IMR-90 (cell line): ENCODE measurements around the gene BRD4. TPM values are rescaled to one million over a fixed set of nuclear protein-coding genes. Genes with fewer than 3 reads are reported as not detected.
A peak's percentile ranks its signal among the peaks of the same experiment; 100 is the strongest.

Source experiments
- ATAC-seq: fragments of 200-7000 bp; cut with Tn5 transposase; 2 replicates; pipeline ENCODE4 v1.9.1; 2020; ENCODE audit warnings: low read depth, mild to moderate bottlenecking, moderate library complexity
- BruUV-seq: library from RNA; stranded (reverse); fragments of 400-500 nt; replicated peaks from 2 replicates; lab custom pipeline; 2021; lab: Mats Ljungman, UMichigan
- CTCF ChIA-PET: fragments of 300-600 bp; formaldehyde crosslinking; extraction: SDS; loops from one replicate; lab custom pipeline; 2021; ENCODE audit warnings: antibody characterized with exemption; lab: Yijun Ruan, JAX
- POLR2A ChIA-PET: fragments of 300-600 bp; sonication (Branson Sonifier 250); formaldehyde crosslinking; loops from one replicate; lab custom pipeline; 2022; ENCODE audit warnings: antibody characterized with exemption; ENCODE audit not compliant: unreplicated experiment; lab: Charles Lee
- DNase-seq: peaks from one replicate; pipeline ENCODE4 v3.0.0; 2013
- H2AFZ ChIP-seq: replicated peaks from 2 replicates; pipeline ENCODE3; 2013; ENCODE audit warnings: low read length, mild to moderate bottlenecking; ENCODE audit not compliant: poor library complexity
- H2AK5ac ChIP-seq: 2 replicates; pipeline ENCODE4 v1.6.1; 2013; ENCODE audit warnings: low read depth, low read length, inconsistent platforms
- H2AK9ac ChIP-seq: replicated peaks from 2 replicates; pipeline ENCODE3; 2013; ENCODE audit warnings: mild to moderate bottlenecking, low read depth, low read length, moderate library complexity; ENCODE audit not compliant: poor library complexity
- H2BK120ac ChIP-seq: 2 replicates; pipeline ENCODE4 v1.6.1; 2013; ENCODE audit warnings: low read depth, low read length, inconsistent platforms
- H2BK15ac ChIP-seq: 3 replicates; pipeline ENCODE4 v1.6.1; 2013; ENCODE audit warnings: low read depth, low read length, inconsistent platforms
- H2BK20ac ChIP-seq: 2 replicates; pipeline ENCODE4 v1.6.1; 2013; ENCODE audit warnings: low read depth, mild to moderate bottlenecking, inconsistent platforms, low read length, moderate library complexity
- H2BK5ac ChIP-seq: 2 replicates; pipeline ENCODE4 v1.6.1; 2013; ENCODE audit warnings: mild to moderate bottlenecking, low read depth, low read length, inconsistent platforms; ENCODE audit not compliant: poor library complexity, severe bottlenecking
- H3K14ac ChIP-seq: replicated peaks from 2 replicates; pipeline ENCODE4 v1.6.1; 2013; ENCODE audit warnings: low read depth, low read length, inconsistent platforms
- H3K18ac ChIP-seq: 2 replicates; pipeline ENCODE4 v1.6.1; 2013; ENCODE audit warnings: low read depth, low read length, control low read depth
- H3K23ac ChIP-seq: 2 replicates; pipeline ENCODE4 v1.6.1; 2013; ENCODE audit warnings: low read depth, low read length, inconsistent platforms
- H3K27ac ChIP-seq: 2 replicates; pipeline ENCODE4 v1.5.1; 2013; ENCODE audit warnings: mild to moderate bottlenecking, control low read depth, low read length; ENCODE audit not compliant: insufficient read depth
- H3K27me3 ChIP-seq: 2 replicates; pipeline ENCODE4 v1.6.1; 2013; ENCODE audit warnings: low read length; ENCODE audit not compliant: control insufficient read depth, insufficient read depth
- H3K36me3 ChIP-seq: 2 replicates; pipeline ENCODE4 v1.6.1; 2013; ENCODE audit warnings: low read length, mixed read lengths; ENCODE audit not compliant: control insufficient read depth, insufficient read depth
- H3K4ac ChIP-seq: 2 replicates; pipeline ENCODE4 v1.6.1; 2013; ENCODE audit warnings: low read depth, low read length, inconsistent platforms
- H3K4me1 ChIP-seq: 2 replicates; pipeline ENCODE4 v1.6.1; 2013; ENCODE audit warnings: low read length, mixed read lengths; ENCODE audit not compliant: control insufficient read depth, insufficient read depth
- H3K4me2 ChIP-seq: 2 replicates; pipeline ENCODE4 v1.6.1; 2013; ENCODE audit warnings: low read depth, mild to moderate bottlenecking, control low read depth, low read length, moderate library complexity
- H3K4me3 ChIP-seq: 2 replicates; pipeline ENCODE4 v1.5.1; 2013; ENCODE audit warnings: low read depth, mild to moderate bottlenecking, control low read depth, low read length, moderate library complexity; ENCODE audit not compliant: insufficient read depth
- H3K56ac ChIP-seq: 2 replicates; pipeline ENCODE4 v1.6.1; 2013; ENCODE audit warnings: low read length, inconsistent platforms; ENCODE audit not compliant: insufficient read depth; ENCODE audit errors: extremely low read depth
- H3K79me1 ChIP-seq, 2 experiments: 2 replicates each; pipeline ENCODE4 v1.6.1; 2013; ENCODE audit warnings: low read length in 2 of 2, inconsistent platforms in 1 of 2, low read depth in 1 of 2
- H3K9ac ChIP-seq: 2 replicates; pipeline ENCODE4 v1.6.1; 2013; ENCODE audit warnings: low read depth, low read length, control low read depth
- H3K9me1 ChIP-seq: 2 replicates; pipeline ENCODE4 v1.6.1; 2013; ENCODE audit warnings: low read length, inconsistent platforms; ENCODE audit not compliant: insufficient read depth
- H3K9me3 ChIP-seq: 2 replicates; pipeline ENCODE4 v1.6.1; 2013; ENCODE audit warnings: low read length; ENCODE audit not compliant: control insufficient read depth, insufficient read depth
- H4K20me1 ChIP-seq: 2 replicates; pipeline ENCODE4 v1.6.1; 2013; ENCODE audit warnings: low read length, inconsistent platforms; ENCODE audit not compliant: insufficient read depth
- H4K5ac ChIP-seq: 2 replicates; pipeline ENCODE4 v1.6.1; 2013; ENCODE audit warnings: mild to moderate bottlenecking, low read depth, low read length, control low read depth
- H4K8ac ChIP-seq, 2 experiments: 2 replicates each; pipeline ENCODE4 v1.6.1; 2013; ENCODE audit warnings: low read depth in 2 of 2, low read length in 2 of 2, control low read depth in 1 of 2, inconsistent platforms in 1 of 2
- H4K91ac ChIP-seq: 2 replicates; pipeline ENCODE4 v1.6.1; 2013; ENCODE audit warnings: low read depth, low read length, inconsistent platforms; ENCODE audit not compliant: insufficient read depth
- BHLHE40 ChIP-seq: fragments of 150-350 bp; IDR thresholded peaks from 2 replicates; pipeline ENCODE4 v1.6.1; 2016; ENCODE audit warnings: mild to moderate bottlenecking, low read depth, low read length
- CTCF ChIP-seq: conservative IDR thresholded peaks from 2 replicates; pipeline ENCODE4 v1.5.1; 2012; ENCODE audit warnings: mild to moderate bottlenecking, low read depth, low read length, improper control_type of control experiment
- ELK1 ChIP-seq: fragments of 150-350 bp; IDR thresholded peaks from 2 replicates; pipeline ENCODE4 v1.6.1; 2016; ENCODE audit warnings: low read depth, mild to moderate bottlenecking, low read length, moderate library complexity, borderline replicate concordance
- MAFK ChIP-seq: IDR thresholded peaks from 2 replicates; pipeline ENCODE4 v1.6.1; 2012; ENCODE audit warnings: low read depth, low read length, improper control_type of control experiment
- MAZ ChIP-seq: IDR thresholded peaks from 2 replicates; pipeline ENCODE4 v1.6.1; 2012; ENCODE audit warnings: low read depth, mild to moderate bottlenecking, low read length, improper control_type of control experiment, moderate library complexity, borderline replicate concordance
- MXI1 ChIP-seq: IDR thresholded peaks from 2 replicates; pipeline ENCODE4 v1.6.1; 2012; ENCODE audit warnings: low read depth, mild to moderate bottlenecking, low read length, moderate library complexity, borderline replicate concordance
- NFE2L2 ChIP-seq: fragments of 150-350 bp; IDR thresholded peaks from 2 replicates; pipeline ENCODE4 v1.6.1; 2016; ENCODE audit warnings: low read depth, mild to moderate bottlenecking, low read length
- POLR2A ChIP-seq: IDR thresholded peaks from 2 replicates; pipeline ENCODE4 v1.6.1; 2012; ENCODE audit warnings: mild to moderate bottlenecking, low read depth, low read length
- RAD21 ChIP-seq: IDR thresholded peaks from 2 replicates; pipeline ENCODE4 v1.6.1; 2012; ENCODE audit warnings: low read length, improper control_type of control experiment
- SMC3 ChIP-seq: fragments of 150-350 bp; IDR thresholded peaks from 2 replicates; pipeline ENCODE4 v1.6.1; 2016; ENCODE audit warnings: low read depth, mild to moderate bottlenecking, antibody characterized with exemption, low read length, moderate library complexity
- USF2 ChIP-seq: fragments of 150-350 bp; IDR thresholded peaks from 2 replicates; pipeline ENCODE4 v1.6.1; 2017; ENCODE audit warnings: mild to moderate bottlenecking, antibody characterized with exemption, low read length, low read depth
- WGBS, 2 experiments: methylation state at CpG; one replicate each; pipeline versions ENCODE4 v1.1.5 to v1.1.7; 2013; ENCODE audit warnings: missing lambda C conversion rate in 2 of 2; ENCODE audit not compliant: insufficient read length in 1 of 2; ENCODE audit errors: extremely low coverage in 2 of 2; 5-methylcytosine and 5-hydroxymethylcytosine counted together
- dilution Hi-C: fragments of 300-500 bp; cut with HindIII; formaldehyde crosslinking; loops from one replicate; pipeline ENCODE4 v1.14.3; 2018; ENCODE audit warnings: low sequenced_read_pairs; ENCODE audit not compliant: unreplicated experiment
- in situ Hi-C: fragments of 300-500 bp; cut with MboI; formaldehyde crosslinking; loops from 3 replicates; pipeline ENCODE4 v1.14.3; 2019; ENCODE audit warnings: low sequenced_read_pairs, inconsistent platforms, mixed read lengths
- intact Hi-C: fragments of 100-400 bp; cut with micrococcal nuclease; formaldehyde crosslinking; loops from 2 replicates; pipeline ENCODE4 v1.10.0; 2022
- polyA plus RNA-seq, 3 experiments: library from polyadenylated mRNA; depleted of rRNA; stranded (reverse); fragments of >200 nt; gene quantifications; 2 replicates each; pipeline ENCODE4 v1.2.3, GENCODE V29; 2012; ENCODE audit warnings: low replicate concordance in 1 of 3
- total RNA-seq: library from RNA; depleted of rRNA; stranded (reverse); fragments of >200 nt; gene quantifications from 2 replicates; pipeline ENCODE4 v1.2.3, GENCODE V29; 2012

BRD4 gene
- total and polyA plus RNA-seq, 2 of the 4 experiments (the other 2 are of a cell fraction) = 7.0 to 21.1 TPM

- peaks cover 83% of the 10 kb centered on the region for H3K36me3 ChIP-seq
- H3K27me3 ChIP-seq = no peaks in the 10 kb centered on the region
- TF ChIP-seq ELK1 (no peak), MXI1 (no peak), POLR2A (no peak), NFE2L2 (no peak), CTCF (peak; percentile 40), MAZ (no peak), RAD21 (peak; percentile 52), MAFK (no peak), SMC3 (peak; percentile 36; the same call in 1 of the 2 replicates), USF2 (no peak), BHLHE40 (no peak)
- no peak overlapping the region for H3K14ac ChIP-seq
- ChIA-PET POLR2A (no interaction called here), CTCF (interaction anchor here (1.2 kb wide), 1 partner anchor 10 kb away, joined by 5 read pairs; no protein-coding TSS in a partner anchor)
- no peak overlapping the region for H3K27ac ChIP-seq
- intact Hi-C loops (no loop called here), dilution Hi-C loops (no loop called here), in situ Hi-C loops (no loop called here)
- WGBS, 2 experiments = 81% methylated on average over 5 of the region's 8 CpGs; no CpG with 5 or more reads in 1 of the 2 experiments
- no peak overlapping the region for H3K56ac ChIP-seq
- no peak overlapping the region for H3K4me2 ChIP-seq
- H4K5ac ChIP-seq = no peak overlapping the region
- H3K79me1 ChIP-seq = peaks cover 44 to 91% of the 10 kb centered on the region in 2 experiments
- no peak overlapping the region for H2AK5ac ChIP-seq
- H2BK20ac ChIP-seq = no peak overlapping the region
- no peak overlapping the region for H4K8ac ChIP-seq
- H2BK120ac ChIP-seq = no peak overlapping the region
- peaks cover 89% of the 10 kb centered on the region for H4K20me1 ChIP-seq
- no peak overlapping the region for H2AK9ac ChIP-seq
- no peak overlapping the region for H3K4me3 ChIP-seq
- H3K18ac ChIP-seq = no peak overlapping the region
- no peak for ATAC-seq
- DNase-seq = no peak
- H3K4ac ChIP-seq = no peak overlapping the region
- no peak overlapping the region for H4K91ac ChIP-seq
- no peak overlapping the region for H2BK15ac ChIP-seq
- no peak overlapping the region for H2BK5ac ChIP-seq
- H3K9ac ChIP-seq = no peak overlapping the region
- H3K4me1 ChIP-seq = peaks cover 14% of the 10 kb centered on the region
- peaks cover 7% of the 10 kb centered on the region for H3K9me1 ChIP-seq
- no peaks in the 10 kb centered on the region for H3K9me3 ChIP-seq
- BruUV-seq = no TSS peak
- no peak overlapping the region; the same call in 1 of the 2 replicates for H3K23ac ChIP-seq
- H2AFZ ChIP-seq = no peak overlapping the region
These were observed 71.4 kb downstream of the BRD4 start for GRCh38 chr19:15260939-15261338.
